CD4-positive, CD25-positive, alpha-beta regulatory T cell (primary cell): Measurements from ENCODE around the gene ZBTB4. TPM values are rescaled to one million over a fixed set of nuclear protein-coding genes. Genes with fewer than 3 reads are reported as not detected.

Source experiments
- ATAC-seq, 2 donors: fragments of 150-1000 bp; cut with Tn5 transposase; one replicate each; pipeline ENCODE4 v1.10.0; 2021; ENCODE audit warnings: low read depth in 2 of 2, moderate number of reproducible peaks in 2 of 2, moderate library complexity in 1 of 2
- DNase-seq, 3 donors: peaks; one replicate each; pipeline versions ENCODE4 v3.0.0 to v3.0.0-alpha.2; 2012 to 2022; ENCODE audit warnings: mixed read lengths in 1 of 3
- H3K27ac ChIP-seq: one replicate; pipeline ENCODE4 v1.7.0; 2013; ENCODE audit warnings: mild to moderate bottlenecking, low read length; ENCODE audit not compliant: insufficient read depth, poor library complexity, severe bottlenecking
- H3K27me3 ChIP-seq: one replicate; pipeline ENCODE4 v1.7.0; 2013; ENCODE audit warnings: low read length; ENCODE audit not compliant: control insufficient read depth, insufficient read depth
- H3K36me3 ChIP-seq: one replicate; pipeline ENCODE4 v1.7.0; 2013; ENCODE audit warnings: mild to moderate bottlenecking, low read length, moderate library complexity; ENCODE audit not compliant: control insufficient read depth, insufficient read depth
- H3K4me1 ChIP-seq: 2 replicates; pipeline ENCODE4 v1.7.0; 2013; ENCODE audit warnings: mild to moderate bottlenecking, low read length; ENCODE audit not compliant: insufficient read depth, control insufficient read depth, poor library complexity, severe bottlenecking
- H3K4me3 ChIP-seq: one replicate; pipeline ENCODE4 v1.7.0; 2013; ENCODE audit warnings: low read depth, mild to moderate bottlenecking, low read length, moderate library complexity
- H3K9me3 ChIP-seq, 2 experiments: 1 replicate in 1 of 2; 2 replicates in 1 of 2; pipeline ENCODE4 v1.7.0; 2013; ENCODE audit warnings: low read length in 2 of 2, mild to moderate bottlenecking in 1 of 2, moderate library complexity in 1 of 2; ENCODE audit not compliant: control insufficient read depth in 2 of 2
- H3K27ac Mint-ChIP-seq, 3 donors: one replicate each; pipeline ENCODE4 v1.8.0; 2020 to 2022; ENCODE audit warnings: mild to moderate bottlenecking in 3 of 3, mixed read lengths in 3 of 3, moderate library complexity in 2 of 3
- H3K27me3 Mint-ChIP-seq: one replicate; pipeline ENCODE4 v1.8.0; 2022; ENCODE audit warnings: mild to moderate bottlenecking, mixed read lengths
- H3K36me3 Mint-ChIP-seq: one replicate; pipeline ENCODE4 v1.8.0; 2020; ENCODE audit warnings: mixed read lengths
- H3K4me1 Mint-ChIP-seq, 4 donors: one replicate each; pipeline ENCODE4 v1.8.0; 2020 to 2022; ENCODE audit warnings: mixed read lengths in 4 of 4, mild to moderate bottlenecking in 1 of 4
- H3K4me3 Mint-ChIP-seq, 4 donors: one replicate each; pipeline ENCODE4 v1.8.0; 2020 to 2022; ENCODE audit warnings: mild to moderate bottlenecking in 4 of 4, mixed read lengths in 4 of 4, moderate library complexity in 3 of 4
- H3K9me3 Mint-ChIP-seq, 7 donors: one replicate each; pipeline ENCODE4 v1.8.0; 2020 to 2022; ENCODE audit warnings: mixed read lengths in 7 of 7, mild to moderate bottlenecking in 3 of 7, moderate library complexity in 2 of 7
- polyA plus RNA-seq, 4 donors: library from polyadenylated mRNA; unstranded; fragments of 300-500 nt; fragmentation: Illumina TruSeq; gene quantifications; one replicate each; pipeline ENCODE4 v1.2.3, GENCODE V29; 2021
- total RNA-seq: library from RNA; stranded (reverse); gene quantifications from one replicate; pipeline ENCODE4 v1.2.3, GENCODE V29; 2022

Gene ZBTB4
- total and polyA plus RNA-seq, 5 donors from 2014 or later = 8.3 to 53.5 (median 11.5) TPM

DNA sequence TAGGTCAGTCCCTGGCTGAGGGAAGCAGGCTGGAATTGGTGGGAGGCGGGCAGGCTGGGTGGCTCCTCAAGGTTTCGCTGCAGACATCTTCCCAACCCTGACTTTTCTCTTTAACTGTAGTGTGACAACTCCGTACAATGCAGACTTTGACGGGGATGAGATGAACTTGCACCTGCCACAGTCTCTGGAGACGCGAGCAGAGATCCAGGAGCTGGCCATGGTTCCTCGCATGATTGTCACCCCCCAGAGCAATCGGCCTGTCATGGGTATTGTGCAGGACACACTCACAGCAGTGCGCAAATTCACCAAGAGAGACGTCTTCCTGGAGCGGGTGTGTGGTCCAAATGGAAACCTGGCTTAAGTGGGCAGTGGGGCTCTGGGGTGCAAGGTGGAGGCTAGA, 19.7 kb upstream of the ZBTB4 start:
- no peak overlapping the region for H3K27ac ChIP-seq
- no peaks in the 10 kb centered on the region for H3K4me1 ChIP-seq
- Mint-ChIP-seq H3K4me1 (peaks cover 0 to 3% (median 2%) of the 10 kb centered on the region in 4 donors), H3K4me3 (no peak overlapping the region), H3K27ac (no peak overlapping the region), H3K27me3 (no peaks in the 10 kb centered on the region), H3K9me3 (peaks cover 0 to 2% (median 0%) of the 10 kb centered on the region in 7 donors), H3K36me3 (peaks cover 44% of the 10 kb centered on the region)
- ATAC-seq (no peak), DNase-seq (no peak)
- peaks cover 88% of the 10 kb centered on the region for H3K36me3 ChIP-seq
- H3K9me3 ChIP-seq = no peaks in the 10 kb centered on the region
- no peaks in the 10 kb centered on the region for H3K27me3 ChIP-seq
- H3K4me3 ChIP-seq = no peak overlapping the region

DNA sequence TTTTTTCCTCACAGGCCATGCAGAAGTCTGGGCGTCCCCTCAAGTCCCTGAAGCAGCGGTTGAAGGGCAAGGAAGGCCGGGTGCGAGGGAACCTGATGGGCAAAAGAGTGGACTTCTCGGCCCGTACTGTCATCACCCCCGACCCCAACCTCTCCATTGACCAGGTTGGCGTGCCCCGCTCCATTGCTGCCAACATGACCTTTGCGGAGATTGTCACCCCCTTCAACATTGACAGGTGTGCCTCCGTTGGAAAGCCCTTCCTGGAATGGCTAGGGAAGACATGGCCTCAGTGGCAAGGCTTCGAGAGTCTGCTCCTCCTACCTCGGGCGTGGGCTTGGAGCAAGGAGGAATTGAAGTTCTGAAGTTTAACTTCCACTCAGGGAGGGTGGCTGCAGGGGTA, 18.2 kb upstream of the ZBTB4 start:
- Mint-ChIP-seq H3K9me3 (peaks cover 0 to 2% (median 0%) of the 10 kb centered on the region in 7 donors), H3K4me1 (peaks cover 6 to 17% (median 15%) of the 10 kb centered on the region in 4 donors), H3K27ac (no peak overlapping the region), H3K36me3 (peaks cover 43% of the 10 kb centered on the region), H3K4me3 (no peak overlapping the region), H3K27me3 (no peaks in the 10 kb centered on the region)
- Histone ChIP-seq H3K27ac (no peak overlapping the region), H3K36me3 (peaks cover 84% of the 10 kb centered on the region), H3K27me3 (no peaks in the 10 kb centered on the region), H3K4me3 (no peak overlapping the region), H3K4me1 (no peaks in the 10 kb centered on the region), H3K9me3 (no peaks in the 10 kb centered on the region)
- no peak for DNase-seq
- ATAC-seq = no peak

DNA sequence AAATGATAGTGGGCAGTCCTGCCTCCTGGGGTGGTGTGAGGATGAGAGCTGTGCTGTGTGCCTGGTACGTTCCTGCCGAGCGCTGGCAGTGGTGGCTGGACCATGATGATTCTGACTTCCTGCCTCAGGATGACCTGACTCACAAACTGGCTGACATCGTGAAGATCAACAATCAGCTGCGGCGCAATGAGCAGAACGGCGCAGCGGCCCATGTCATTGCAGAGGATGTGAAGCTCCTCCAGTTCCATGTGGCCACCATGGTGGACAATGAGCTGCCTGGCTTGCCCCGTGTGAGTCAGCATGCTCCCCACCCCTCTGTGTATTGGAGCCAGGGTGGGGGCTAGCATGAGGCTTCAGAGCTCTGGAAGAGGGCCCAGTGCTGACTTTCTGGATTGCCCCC, 17.8 kb upstream of the ZBTB4 start:
- Histone ChIP-seq H3K4me3 (no peak overlapping the region), H3K4me1 (no peaks in the 10 kb centered on the region), H3K27ac (no peak overlapping the region), H3K9me3 (no peaks in the 10 kb centered on the region), H3K27me3 (no peaks in the 10 kb centered on the region), H3K36me3 (peaks cover 83% of the 10 kb centered on the region)
- peaks cover 0 to 2% (median 0%) of the 10 kb centered on the region in 7 donors for H3K9me3 Mint-ChIP-seq
- no peak overlapping the region for H3K27ac Mint-ChIP-seq
- peaks cover 6 to 20% (median 16%) of the 10 kb centered on the region in 4 donors for H3K4me1 Mint-ChIP-seq
- no peaks in the 10 kb centered on the region for H3K27me3 Mint-ChIP-seq
- no peak overlapping the region for H3K4me3 Mint-ChIP-seq
- H3K36me3 Mint-ChIP-seq = peaks cover 41% of the 10 kb centered on the region
- no peak for ATAC-seq
- DNase-seq = no peak

DNA sequence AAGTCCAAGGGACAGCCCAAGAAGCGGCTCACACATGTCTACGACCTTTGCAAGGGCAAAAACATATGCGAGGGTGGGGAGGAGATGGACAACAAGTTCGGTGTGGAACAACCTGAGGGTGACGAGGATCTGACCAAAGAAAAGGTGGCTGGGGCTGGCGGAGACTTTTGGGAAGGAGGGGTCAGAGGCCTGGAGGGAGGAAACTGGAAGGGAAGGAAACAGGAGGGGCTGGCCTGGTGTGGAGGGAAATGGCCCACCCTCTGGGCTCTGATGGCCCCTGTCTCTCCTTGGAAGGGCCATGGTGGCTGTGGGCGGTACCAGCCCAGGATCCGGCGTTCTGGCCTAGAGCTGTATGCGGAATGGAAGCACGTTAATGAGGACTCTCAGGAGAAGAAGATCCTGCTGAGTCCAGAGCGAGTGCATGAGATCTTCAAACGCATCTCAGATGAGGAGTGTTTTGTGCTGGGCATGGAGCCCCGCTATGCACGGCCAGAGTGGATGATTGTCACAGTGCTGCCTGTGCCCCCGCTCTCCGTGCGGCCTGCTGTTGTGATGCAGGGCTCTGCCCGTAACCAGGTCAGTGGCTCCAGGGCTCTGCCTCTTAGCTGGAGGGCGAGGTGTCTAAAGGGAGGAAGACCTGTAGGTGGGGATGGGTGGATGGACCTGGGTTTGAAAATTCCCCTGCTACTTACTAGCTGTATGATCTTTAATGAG, 17.2 kb upstream of the ZBTB4 start:
- ATAC-seq = no peak
- peaks cover 42% of the 10 kb centered on the region for H3K36me3 Mint-ChIP-seq
- Histone ChIP-seq H3K9me3 (no peaks in the 10 kb centered on the region), H3K4me1 (peaks cover 2% of the 10 kb centered on the region), H3K27ac (no peak overlapping the region), H3K36me3 (peaks cover 83% of the 10 kb centered on the region), H3K27me3 (no peaks in the 10 kb centered on the region), H3K4me3 (no peak overlapping the region)
- DNase-seq = no peak
- peaks cover 10 to 26% (median 21%) of the 10 kb centered on the region in 4 donors for H3K4me1 Mint-ChIP-seq
- H3K27ac Mint-ChIP-seq = peak overlapping the region in 1 of 3 donors; percentile 35
- H3K27me3 Mint-ChIP-seq = no peaks in the 10 kb centered on the region
- H3K4me3 Mint-ChIP-seq = peak overlapping the region in 1 of 4 donors; percentile 67
- peaks cover 0 to 2% (median 0%) of the 10 kb centered on the region in 7 donors for H3K9me3 Mint-ChIP-seq

DNA sequence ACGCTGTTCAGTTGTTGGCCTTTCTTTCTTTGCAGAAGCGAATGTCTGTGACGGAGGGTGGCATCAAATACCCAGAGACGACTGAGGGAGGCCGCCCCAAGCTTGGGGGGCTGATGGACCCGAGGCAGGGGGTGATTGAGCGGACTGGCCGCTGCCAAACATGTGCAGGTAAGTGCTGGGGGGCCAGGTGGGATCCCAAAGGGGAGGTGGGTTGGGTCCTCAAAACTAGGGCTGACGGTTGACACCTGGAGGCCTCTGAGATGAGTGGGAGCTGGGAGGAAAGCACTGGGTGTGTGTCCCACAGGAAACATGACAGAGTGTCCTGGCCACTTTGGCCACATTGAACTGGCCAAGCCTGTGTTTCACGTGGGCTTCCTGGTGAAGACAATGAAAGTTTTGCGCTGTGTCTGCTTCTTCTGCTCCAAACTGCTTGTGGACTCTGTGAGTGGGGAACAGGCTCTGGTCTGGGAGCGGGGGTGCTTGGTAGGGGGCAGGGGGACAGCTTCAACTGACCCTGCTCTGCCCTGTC, 16.5 kb upstream of the ZBTB4 start:
- H3K27ac Mint-ChIP-seq = no peak overlapping the region

DNA sequence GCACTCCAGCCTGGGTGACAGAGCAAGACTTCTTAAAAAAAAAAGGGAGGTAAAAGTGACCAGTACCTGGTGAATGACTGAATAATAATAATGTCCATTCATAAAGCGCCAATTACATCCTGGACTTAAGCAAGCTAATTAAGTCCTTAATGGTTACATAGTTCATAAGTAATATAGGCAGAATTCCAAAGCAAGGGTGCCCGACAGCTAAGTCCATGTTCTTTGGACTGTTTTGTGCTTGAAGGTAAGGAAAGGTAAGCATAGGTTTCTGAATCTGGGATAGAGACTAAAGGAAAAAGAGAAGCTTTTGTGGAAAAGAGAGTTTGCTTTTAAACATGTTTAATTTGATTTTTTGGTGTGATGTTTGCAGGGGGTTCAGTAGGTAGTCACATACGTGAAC, 14.5 kb upstream of the ZBTB4 start:
- ATAC-seq = no peak
- no peaks in the 10 kb centered on the region for H3K27me3 Mint-ChIP-seq
- H3K4me3 Mint-ChIP-seq = no peak overlapping the region
- Histone ChIP-seq H3K4me1 (peaks cover 26% of the 10 kb centered on the region), H3K36me3 (peaks cover 67% of the 10 kb centered on the region), H3K4me3 (no peak overlapping the region), H3K9me3 (no peaks in the 10 kb centered on the region), H3K27me3 (no peaks in the 10 kb centered on the region), H3K27ac (no peak overlapping the region)
- no peaks in the 10 kb centered on the region for H3K9me3 Mint-ChIP-seq
- H3K36me3 Mint-ChIP-seq = peaks cover 34% of the 10 kb centered on the region
- no peak for DNase-seq
- peaks cover 22 to 47% (median 40%) of the 10 kb centered on the region in 4 donors for H3K4me1 Mint-ChIP-seq
- peak overlapping the region in 1 of 3 donors; percentile 70 for H3K27ac Mint-ChIP-seq

More for the DNA sequence above, 16.5 kb upstream of the ZBTB4 start:
- Mint-ChIP-seq H3K36me3 (peaks cover 38% of the 10 kb centered on the region), H3K4me1 (peaks cover 13 to 30% (median 25%) of the 10 kb centered on the region in 4 donors), H3K4me3 (peak overlapping the region in 1 of 4 donors; percentile 67), H3K9me3 (peaks cover 0 to 2% (median 0%) of the 10 kb centered on the region in 7 donors), H3K27me3 (no peaks in the 10 kb centered on the region)
- Histone ChIP-seq H3K36me3 (peaks cover 80% of the 10 kb centered on the region), H3K27me3 (no peaks in the 10 kb centered on the region), H3K4me1 (peaks cover 7% of the 10 kb centered on the region), H3K4me3 (no peak overlapping the region), H3K27ac (no peak overlapping the region), H3K9me3 (no peaks in the 10 kb centered on the region)
- ATAC-seq (no peak), DNase-seq (no peak)

DNA sequence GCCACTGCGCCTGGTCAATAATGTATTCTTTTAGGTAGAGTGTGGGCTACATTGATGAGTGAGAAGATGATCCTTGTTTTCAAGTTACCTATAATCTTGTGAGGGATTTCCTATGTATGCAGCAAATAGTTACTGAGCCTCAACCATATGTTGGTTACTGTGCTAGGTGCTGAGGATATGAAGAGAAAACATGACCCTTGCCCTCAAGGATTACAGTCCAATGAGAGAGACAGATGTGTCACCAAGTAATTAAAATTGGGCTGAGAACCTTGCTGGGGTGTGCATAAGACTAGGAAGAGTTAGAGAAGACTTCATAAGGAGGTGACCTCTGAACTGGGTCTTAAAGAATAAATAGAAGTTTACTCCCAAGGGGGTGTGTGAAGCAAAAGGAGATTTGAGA, 12.2 kb upstream of the ZBTB4 start:
- no peaks in the 10 kb centered on the region for H3K9me3 ChIP-seq
- H3K4me3 Mint-ChIP-seq = peak overlapping the region in 3 of 4 donors; percentile 2 to 27 (median 8)
- H3K4me3 ChIP-seq = no peak overlapping the region
- no peaks in the 10 kb centered on the region for H3K9me3 Mint-ChIP-seq
- ATAC-seq (no peak), DNase-seq (no peak)
- no peak overlapping the region for H3K27ac ChIP-seq
- H3K36me3 ChIP-seq = peaks cover 44% of the 10 kb centered on the region
- H3K36me3 Mint-ChIP-seq = peaks cover 32% of the 10 kb centered on the region
- no peaks in the 10 kb centered on the region for H3K27me3 ChIP-seq
- peaks cover 47% of the 10 kb centered on the region for H3K4me1 ChIP-seq
- peaks cover 34 to 71% (median 54%) of the 10 kb centered on the region in 4 donors for H3K4me1 Mint-ChIP-seq
- peak overlapping the region in 1 of 3 donors; percentile 49 for H3K27ac Mint-ChIP-seq
- no peaks in the 10 kb centered on the region for H3K27me3 Mint-ChIP-seq
